22Rv1 (cell line): Measurements from ENCODE around the gene ASXL1.

Source experiments
- ZFX ChIP-seq: fragments of 450-650 bp; IDR thresholded peaks from 2 replicates; pipeline ENCODE4 v1.6.1; 2017; ENCODE audit warnings: antibody characterized with exemption, borderline replicate concordance
- TF ChIP-seq, protein P1 (sequence below): fragments of 450-650 bp; IDR thresholded peaks from 2 replicates; pipeline ENCODE4 v1.5.1; 2017; ENCODE audit warnings: mild to moderate bottlenecking

DNA sequence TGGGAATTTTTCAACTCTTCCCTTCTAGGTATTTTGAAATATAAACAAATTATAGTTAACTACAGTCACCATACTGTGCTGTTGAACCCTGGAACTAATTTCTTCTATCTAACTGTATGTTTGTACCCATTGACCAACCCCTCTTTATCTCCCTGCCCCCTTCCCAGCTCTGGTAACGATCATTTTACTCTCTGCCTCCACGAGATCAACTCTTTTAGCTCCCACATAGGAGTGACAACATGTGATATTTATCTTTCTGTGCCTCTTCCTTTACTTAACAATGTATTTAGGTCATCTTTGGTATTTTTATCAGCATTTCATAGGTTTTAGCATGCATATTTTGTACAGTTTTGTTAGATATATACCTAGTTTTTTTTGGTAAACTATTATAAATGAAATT, 45.9 kb downstream of the ASXL1 start:
- no peak for TF ChIP-seq ZFX
- TF ChIP-seq, protein P1, sequence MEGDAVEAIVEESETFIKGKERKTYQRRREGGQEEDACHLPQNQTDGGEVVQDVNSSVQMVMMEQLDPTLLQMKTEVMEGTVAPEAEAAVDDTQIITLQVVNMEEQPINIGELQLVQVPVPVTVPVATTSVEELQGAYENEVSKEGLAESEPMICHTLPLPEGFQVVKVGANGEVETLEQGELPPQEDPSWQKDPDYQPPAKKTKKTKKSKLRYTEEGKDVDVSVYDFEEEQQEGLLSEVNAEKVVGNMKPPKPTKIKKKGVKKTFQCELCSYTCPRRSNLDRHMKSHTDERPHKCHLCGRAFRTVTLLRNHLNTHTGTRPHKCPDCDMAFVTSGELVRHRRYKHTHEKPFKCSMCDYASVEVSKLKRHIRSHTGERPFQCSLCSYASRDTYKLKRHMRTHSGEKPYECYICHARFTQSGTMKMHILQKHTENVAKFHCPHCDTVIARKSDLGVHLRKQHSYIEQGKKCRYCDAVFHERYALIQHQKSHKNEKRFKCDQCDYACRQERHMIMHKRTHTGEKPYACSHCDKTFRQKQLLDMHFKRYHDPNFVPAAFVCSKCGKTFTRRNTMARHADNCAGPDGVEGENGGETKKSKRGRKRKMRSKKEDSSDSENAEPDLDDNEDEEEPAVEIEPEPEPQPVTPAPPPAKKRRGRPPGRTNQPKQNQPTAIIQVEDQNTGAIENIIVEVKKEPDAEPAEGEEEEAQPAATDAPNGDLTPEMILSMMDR, result no peak
